ENCODE measurements around the gene EPS15.
"Not testable (repeated sequence)": the region's sequence is repeated elsewhere in the genome, so short reads cannot be mapped to it uniquely, and the experiment has no call there.

The EPS15 gene

DNA sequence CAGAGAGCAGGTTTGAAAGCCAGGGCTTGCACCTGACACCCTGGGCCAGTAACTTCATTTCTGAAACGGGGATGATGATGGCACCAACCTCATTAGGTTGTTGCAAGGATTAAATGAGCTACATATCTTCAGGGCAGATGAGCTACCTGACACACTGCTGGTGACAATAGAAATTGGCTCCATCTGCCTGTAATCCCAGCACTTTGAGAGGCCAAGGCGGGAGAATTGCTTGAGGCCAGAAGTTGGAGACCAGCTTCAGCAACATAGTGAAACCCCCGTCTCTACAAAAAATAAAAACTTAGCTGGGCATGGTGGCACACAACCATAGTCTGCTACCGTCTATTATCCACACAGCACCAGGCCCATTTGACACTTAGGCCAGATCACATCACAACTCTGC lies 182.4 kb downstream of the EPS15 start:
- DNase-seq (ENCODE audit: low read depth, low spot score) = no peak

DNA sequence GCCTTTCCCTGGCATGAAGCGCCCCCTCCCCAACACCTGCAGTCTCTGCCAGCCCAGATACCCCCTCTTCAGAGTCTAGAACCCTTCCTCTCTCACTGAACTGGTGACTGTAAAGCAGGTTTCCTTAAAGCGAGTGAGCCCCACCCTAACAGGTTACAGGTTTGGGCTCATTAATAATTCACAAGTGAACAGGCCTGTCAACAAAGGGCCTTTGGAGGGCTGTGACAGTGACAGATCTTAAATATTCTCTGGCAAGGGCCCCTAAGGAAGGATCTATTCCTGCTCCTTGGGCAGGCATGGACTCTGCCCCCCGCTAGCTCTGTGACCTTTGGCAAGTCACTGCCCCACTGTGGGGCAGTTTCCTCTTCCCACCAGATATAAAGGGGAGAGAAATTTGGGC lies 183.1 kb downstream of the EPS15 start:
- DNase-seq (ENCODE audit: low read depth, low spot score) = no peak

- DNase-seq (ENCODE audit: low read depth, low spot score) = peak; percentile 54
Observed at GRCh38 chr1:51331206-51332100, 187.6 kb downstream of the EPS15 start.

DNA sequence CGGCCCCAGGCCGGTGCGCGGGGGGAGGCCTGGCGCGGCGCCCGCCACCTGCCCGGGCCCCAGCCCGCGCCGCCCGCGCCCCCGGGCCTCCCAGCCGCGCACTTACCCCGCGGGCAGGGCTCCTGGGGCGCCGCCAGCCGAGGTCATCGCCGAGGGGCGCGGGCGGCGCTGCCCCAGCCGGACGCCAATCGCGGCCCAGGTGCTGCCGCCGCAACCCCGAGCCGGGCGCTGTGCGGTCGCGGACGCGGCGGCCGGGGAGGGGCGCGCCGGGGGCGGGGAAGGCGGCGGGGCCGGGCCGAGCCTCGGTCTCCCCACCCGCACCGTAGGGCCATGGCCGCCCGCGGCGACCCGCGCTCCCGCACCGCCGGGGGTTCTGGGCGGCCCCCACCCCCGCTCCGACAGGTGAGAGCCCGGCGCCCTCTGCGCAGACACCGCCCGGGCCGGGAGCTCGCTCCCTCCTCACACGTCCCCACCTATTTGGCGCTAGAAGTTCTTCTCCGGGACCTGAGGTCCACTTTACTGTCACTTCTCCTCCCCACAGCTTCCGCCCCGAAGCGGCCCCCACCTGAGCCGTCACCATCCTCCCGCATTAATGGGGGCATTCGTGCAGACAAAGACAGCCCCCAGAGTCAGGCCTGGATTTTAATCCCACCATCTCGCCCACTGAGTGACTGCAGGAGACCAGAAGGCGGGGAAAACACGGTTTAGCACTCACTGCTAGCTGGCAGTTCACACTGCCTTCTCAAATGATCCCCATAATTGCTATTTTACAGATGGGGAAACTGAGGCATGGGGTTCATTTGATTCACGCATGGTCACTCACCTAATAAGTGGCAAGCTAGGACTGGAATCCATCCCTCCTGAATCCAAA lies 188.5 kb downstream of the EPS15 start, which contains the start of gene TTC39A:
TTC39A (minus strand) TSS at position 232 of the 871 bp plus-strand sequence; CDS start at position 147, 85 bp downstream.
- no peak for DNase-seq (ENCODE audit: low read depth, low spot score)

GRCh38 chr1:51329443-51330325 lies 189.4 kb downstream of the EPS15 start:
- DNase-seq (ENCODE audit: low read depth, low spot score) = no peak

DNA sequence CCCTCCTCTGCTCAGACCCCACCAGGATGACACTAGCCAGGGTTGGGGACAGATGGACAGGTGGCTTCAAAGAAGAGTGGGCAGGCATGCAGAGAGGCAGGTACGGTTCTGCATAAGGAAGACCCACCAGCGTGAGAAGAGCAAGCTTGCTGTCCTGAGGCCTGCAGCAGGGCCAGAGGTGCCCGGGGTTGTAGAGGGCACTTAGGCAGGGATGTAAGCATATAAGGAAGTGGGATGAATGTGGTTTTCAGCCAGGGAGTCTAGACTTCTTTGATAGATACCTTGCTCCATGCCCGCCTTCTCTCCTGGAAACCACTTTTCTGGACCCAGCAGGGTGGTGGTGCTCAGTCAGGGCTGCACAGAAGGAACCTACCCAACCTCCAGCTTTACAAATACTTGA lies 190.1 kb downstream of the EPS15 start:
- no peak for DNase-seq (ENCODE audit: low read depth, low spot score)

DNA sequence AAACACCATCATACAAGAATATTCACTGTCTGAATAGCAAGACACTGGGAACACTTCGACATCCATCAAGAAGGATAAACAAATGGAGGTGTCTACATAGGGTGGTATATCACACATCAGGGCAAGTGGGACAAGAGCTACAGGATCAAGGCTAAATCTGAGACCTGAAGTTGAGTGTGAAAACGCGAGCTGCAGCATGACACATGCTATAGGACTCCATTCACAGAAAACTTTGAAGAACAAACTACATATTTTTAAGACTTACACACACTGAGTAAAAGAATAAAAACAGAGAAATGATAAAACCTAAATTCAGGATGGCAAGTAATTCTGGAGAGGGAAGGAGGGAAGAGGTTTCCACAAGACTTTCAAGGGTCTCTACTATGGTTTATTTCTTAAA lies 190.8 kb downstream of the EPS15 start:
- DNase-seq (ENCODE audit: low read depth, low spot score) = no peak

DNA sequence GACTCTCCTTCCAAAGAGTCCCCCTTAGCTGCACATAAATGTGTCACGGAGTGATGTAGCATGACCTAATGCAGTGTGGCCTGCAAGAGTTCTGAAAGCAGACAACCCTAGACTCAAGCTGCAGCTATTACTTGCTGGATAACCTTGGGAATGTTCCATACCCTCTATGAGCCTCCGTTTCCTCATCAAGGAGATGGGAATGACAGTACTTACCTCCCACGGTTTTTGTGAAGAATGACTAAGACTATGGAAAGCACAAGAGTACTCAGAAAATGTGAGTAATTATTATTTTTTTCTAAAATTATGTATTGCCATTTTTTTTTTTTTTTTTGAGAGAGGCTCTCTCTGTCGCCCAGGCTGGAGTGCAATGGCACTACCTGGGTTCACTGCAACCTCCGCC lies 191.7 kb downstream of the EPS15 start:
- DNase-seq (ENCODE audit: low read depth, low spot score) = no peak

- DNase-seq (ENCODE audit: low read depth, low spot score) = no peak
Observed at GRCh38 chr1:51326839-51327238, 192.2 kb downstream of the EPS15 start.

DNA sequence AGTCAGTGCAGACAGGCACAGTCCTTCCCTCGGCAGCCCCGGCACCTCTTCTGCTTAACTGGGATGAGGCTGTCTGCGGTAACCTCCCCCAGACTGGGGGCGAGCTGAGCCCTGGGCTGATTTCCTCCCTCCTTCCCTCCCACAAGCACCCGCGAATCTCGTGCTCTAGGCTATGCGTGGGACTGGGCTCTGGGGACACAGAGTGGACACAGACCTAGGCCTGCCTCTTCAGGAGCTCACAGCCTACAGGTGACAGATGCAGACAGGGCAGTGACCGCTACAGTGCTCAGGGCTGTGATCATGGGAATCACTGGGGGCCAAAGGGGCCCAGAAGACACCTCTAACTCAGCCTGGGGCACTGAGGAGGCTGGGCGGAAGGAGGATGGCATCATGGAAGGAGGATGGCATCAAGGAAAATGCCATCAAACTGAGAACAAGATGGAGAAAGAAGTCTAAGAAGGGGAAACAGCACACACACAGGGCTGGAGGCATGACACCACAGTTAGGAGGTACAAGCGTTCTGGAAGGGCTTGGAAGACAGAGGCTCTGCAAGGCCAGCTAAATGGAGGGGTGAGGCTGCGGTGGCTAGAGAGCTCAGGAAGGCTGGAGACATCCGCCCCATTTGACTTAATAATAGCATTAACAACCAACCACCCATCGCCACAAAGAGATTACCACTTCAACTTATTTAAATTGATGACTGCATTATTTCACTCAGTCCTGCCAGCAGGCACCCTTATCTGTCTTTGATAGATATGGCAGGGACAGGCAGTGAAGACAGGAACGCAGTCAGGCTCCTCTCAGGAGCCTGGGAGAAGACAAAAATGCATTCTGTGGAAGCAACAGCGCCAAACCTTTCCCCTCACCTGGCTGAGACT lies 192.9 kb downstream of the EPS15 start:
- no peak for DNase-seq (ENCODE audit: low read depth, low spot score)

- no peak for DNase-seq (ENCODE audit: low read depth, low spot score)
Observed at GRCh38 chr1:51325391-51325790, 193.7 kb downstream of the EPS15 start.

GRCh38 chr1:51325011-51325385 lies 194.1 kb downstream of the EPS15 start:
- not testable (repeated sequence) for DNase-seq (ENCODE audit: low read depth, low spot score)

- peak; percentile 75 for DNase-seq (ENCODE audit: low read depth, low spot score)
Observed at GRCh38 chr1:51324251-51325010, 194.6 kb downstream of the EPS15 start.

- DNase-seq (ENCODE audit: low read depth, low spot score) = no peak
Observed at GRCh38 chr1:51323778-51324177, 195.3 kb downstream of the EPS15 start.

DNA sequence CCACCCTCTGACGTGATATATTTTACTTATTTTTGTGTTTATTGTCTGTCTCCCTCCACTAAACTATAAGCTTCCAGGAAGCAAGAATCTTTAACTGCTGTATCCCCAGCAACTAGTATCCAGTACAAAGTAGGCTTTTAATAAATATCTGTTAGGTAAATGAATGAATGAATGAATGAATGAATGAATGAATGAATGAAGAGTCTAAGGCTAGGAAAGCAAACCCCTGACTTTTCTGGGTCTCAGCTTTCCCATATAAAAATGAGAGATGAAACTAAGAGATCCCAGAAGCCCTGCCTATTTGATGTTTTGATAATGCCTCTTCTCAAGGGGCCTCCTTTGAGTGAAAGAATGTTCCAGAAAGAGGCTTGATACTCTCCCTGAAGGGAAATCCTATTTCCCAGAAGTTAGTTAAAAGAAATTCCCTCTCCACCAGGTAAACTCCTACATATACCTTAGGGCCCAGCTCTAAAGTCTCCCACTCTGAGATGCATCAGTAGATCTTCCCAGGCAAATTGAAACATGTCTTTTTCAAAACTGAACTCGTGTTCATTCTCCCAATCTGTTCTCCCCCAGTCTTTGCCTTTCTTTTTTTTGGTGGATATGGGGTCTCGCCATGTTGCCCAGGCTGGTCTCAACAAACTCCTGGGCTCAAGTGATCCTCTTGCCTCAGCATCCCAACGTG lies 196.5 kb downstream of the EPS15 start:
- DNase-seq (ENCODE audit: low read depth, low spot score) = no peak

DNA sequence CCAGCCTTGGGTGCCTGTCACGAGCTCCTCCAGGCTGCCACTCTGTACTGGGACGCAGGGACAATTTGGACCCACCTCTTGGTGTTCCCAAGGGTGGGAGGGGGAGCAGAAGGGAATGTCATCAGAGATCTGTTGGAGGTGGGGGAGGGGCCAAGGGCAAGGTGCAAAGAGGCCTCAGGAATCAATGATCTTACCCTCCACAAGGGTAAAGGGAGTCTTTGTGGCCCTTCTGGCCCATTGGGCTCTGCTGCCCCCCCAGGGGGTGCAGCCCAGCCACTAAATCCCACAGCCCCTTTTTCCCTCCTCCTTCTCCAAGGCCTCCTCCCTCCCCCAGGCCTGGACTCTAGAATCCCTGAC lies 197.2 kb downstream of the EPS15 start:
- no peak for DNase-seq (ENCODE audit: low read depth, low spot score)

- no peak for DNase-seq (ENCODE audit: low read depth, low spot score)
Observed at GRCh38 chr1:51320967-51321923, 197.8 kb downstream of the EPS15 start.

DNA sequence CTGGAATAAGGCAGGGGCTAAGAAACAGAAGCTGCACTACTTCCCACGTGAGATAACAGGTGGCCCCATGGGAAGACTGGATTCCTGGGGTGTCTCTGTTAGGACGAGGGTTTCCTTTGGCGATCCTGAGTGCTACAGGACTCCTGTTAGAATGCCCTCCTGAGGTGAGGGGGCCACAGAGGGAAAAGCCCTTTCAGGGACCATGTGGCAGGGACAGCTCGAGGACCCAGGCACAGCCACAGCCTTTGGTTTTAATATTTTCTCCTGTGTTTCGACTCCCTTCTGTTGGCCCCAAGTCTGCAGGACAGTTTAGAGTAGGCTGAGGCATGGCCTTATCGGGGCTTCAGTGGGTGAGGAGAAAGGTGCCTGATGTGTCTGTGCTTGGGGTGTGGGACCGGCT lies 201.3 kb downstream of the EPS15 start:
- no peak for DNase-seq (ENCODE audit: low read depth, low spot score)

Data from astrocyte of the hippocampus (primary cell).